GM12878 (cell line): ENCODE measurements around the gene SNRPD2.

Source experiments
- CHD2 ChIP-seq: IDR thresholded peaks from 2 replicates; pipeline ENCODE4 v1.6.1; 2011; ENCODE audit warnings: low read depth, low read length, improper control_type of control experiment, borderline replicate concordance
- CTCF ChIP-seq, 3 experiments: IDR thresholded peaks in 2 of 3; conservative IDR thresholded peaks in 1 of 3; 2 replicates each; pipeline ENCODE4 v1.5.1; 2011; ENCODE audit warnings: low read depth in 3 of 3, low read length in 3 of 3, mild to moderate bottlenecking in 3 of 3, control low read depth in 2 of 3, moderate library complexity in 2 of 3, inconsistent platforms in 1 of 3, mixed read lengths in 1 of 3; ENCODE audit not compliant: control insufficient read depth in 2 of 3, insufficient read depth in 1 of 3; ENCODE audit errors: extremely low read depth in 1 of 3
- EP300 ChIP-seq, 2 experiments: fragments of 150-350 bp in 1 of 2; IDR thresholded peaks; 2 replicates each; pipeline ENCODE4 v1.6.1; 2011 to 2012; ENCODE audit warnings: low read depth in 2 of 2, low read length in 2 of 2, borderline replicate concordance in 1 of 2, improper control_type of control experiment in 1 of 2, inconsistent platforms in 1 of 2; ENCODE audit not compliant: control insufficient read depth in 1 of 2
- JUND ChIP-seq: IDR thresholded peaks from 2 replicates; pipeline ENCODE4 v1.6.1; 2012; ENCODE audit warnings: low read depth, mild to moderate bottlenecking, low read length, improper control_type of control experiment, moderate library complexity
- POLR2AphosphoS5 ChIP-seq: IDR thresholded peaks from 2 replicates; pipeline ENCODE4 v1.6.1; 2011; ENCODE audit warnings: mild to moderate bottlenecking, low read length, inconsistent platforms
- TAF1 ChIP-seq: IDR thresholded peaks from 2 replicates; pipeline ENCODE4 v1.6.1; 2011; ENCODE audit warnings: mild to moderate bottlenecking, low read depth, low read length, borderline replicate concordance
- USF1 ChIP-seq: IDR thresholded peaks from 2 replicates; pipeline ENCODE4 v1.6.1; 2011; ENCODE audit warnings: borderline replicate concordance, low read depth, mild to moderate bottlenecking, moderate library complexity, mixed read lengths, low read length; ENCODE audit not compliant: insufficient read depth; ENCODE audit errors: extremely low read length
- ZBTB11 ChIP-seq: fragments of 450-650 bp; formaldehyde crosslinking; IDR thresholded peaks from 2 replicates; pipeline ENCODE4 v1.5.0; 2022; ENCODE audit warnings: mild to moderate bottlenecking, missing genetic modification characterization
- ZBTB4 ChIP-seq: fragments of 450-650 bp; formaldehyde crosslinking; IDR thresholded peaks from 2 replicates; pipeline ENCODE4 v1.4.0; 2022; ENCODE audit warnings: mild to moderate bottlenecking, moderate library complexity

GRCh38 chr19:45730368-45731288 lies 38.9 kb upstream of the SNRPD2 start, which contains the start of gene FBXO46:
- TF ChIP-seq ZBTB11 (CRISPR knock-in tag): no peak
- TF ChIP-seq POLR2AphosphoS5: 0 out of 2 replicates have a peak, but pooled peaks have one; percentile 47
- TF ChIP-seq ZBTB4 (CRISPR knock-in tag): no peak
- peak; percentile 28 to 40 (median 35); a peak in 5 of 6 replicates for TF ChIP-seq CTCF (IDR thresholded peaks at IDR 0.05 in 2 of 3, conservative IDR thresholded peaks at IDR 0.05 in 1 of 3; ENCODE audit: control insufficient read depth in 2 of 3, extremely low read depth in 1 of 3, insufficient read depth in 1 of 3, low read depth in 3 of 3, low read length in 3 of 3)
- no peak for TF ChIP-seq EP300 (IDR thresholded peaks at IDR 0.05; ENCODE audit: borderline replicate concordance in 1 of 2, control insufficient read depth in 1 of 2, low read depth in 2 of 2, low read length in 2 of 2)
- TF ChIP-seq USF1: no peak
- TF ChIP-seq TAF1: peak; percentile 79
- no peak for TF ChIP-seq JUND
- TF ChIP-seq CHD2: peak; percentile 93
